Measurements from ENCODE around the gene PRR33.

Gene PRR33

DNA sequence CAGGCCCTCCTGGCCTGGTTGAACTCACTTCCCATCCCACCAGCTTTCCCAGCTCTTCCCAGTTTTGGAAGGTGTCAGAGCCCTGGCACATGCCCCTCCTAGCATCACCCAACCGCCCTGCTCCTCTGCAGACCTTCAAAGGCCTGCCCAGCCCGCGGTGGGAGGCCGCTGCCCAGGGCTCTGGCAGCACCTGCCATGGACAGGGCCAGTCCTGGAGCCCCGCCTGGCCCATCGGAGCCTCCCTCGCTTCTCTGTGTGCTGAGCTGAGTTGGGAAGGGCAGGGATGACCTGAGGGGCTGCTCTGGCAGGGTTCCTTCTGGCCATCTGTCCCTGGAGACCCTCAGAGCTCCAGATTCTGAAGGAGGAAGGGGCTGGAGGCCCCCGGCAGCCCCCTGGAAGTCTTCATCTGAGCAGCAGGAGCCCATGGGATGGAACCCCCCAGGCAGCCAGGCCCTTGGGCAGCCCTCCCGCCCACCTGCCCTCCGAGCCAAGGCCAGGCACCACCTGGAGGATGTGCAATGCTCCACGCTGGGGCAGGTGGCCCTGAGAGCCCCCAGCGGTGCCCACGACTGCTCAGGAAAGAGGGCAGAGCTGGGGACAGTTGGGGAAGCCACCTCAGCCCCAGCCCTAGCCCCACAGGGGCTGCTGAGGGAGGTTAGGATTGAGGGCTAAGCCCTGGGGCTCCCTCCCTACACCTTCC, 35.2 kb downstream of the PRR33 start:
- H3K4me3 ChIP-seq (ENCODE audit: low read depth, low read length): no peak overlapping the region
- DNase-seq (ENCODE audit: low read depth): no peak
- TF ChIP-seq CTCF (conservative IDR thresholded peaks at IDR 0.05; ENCODE audit: low read depth, low read length): no peak

DNA sequence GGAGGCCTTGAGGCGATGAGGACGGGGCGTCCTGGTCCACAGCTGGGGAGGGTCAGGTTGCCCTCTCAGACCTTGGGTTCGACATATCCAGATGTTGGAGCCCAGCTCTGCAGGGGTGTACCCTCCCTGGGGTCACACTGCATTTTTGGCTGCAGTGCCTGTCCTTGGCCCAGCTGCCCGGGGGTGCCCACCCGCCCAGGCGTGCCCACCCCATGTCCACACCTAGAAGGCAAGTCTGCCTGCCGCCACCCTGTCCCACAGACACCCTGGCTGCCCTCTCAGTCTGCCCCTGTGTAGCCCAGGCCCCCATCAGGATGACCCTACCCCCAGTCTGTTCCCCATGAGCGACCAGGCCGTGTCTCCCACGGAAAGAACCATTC, 35.8 kb downstream of the PRR33 start:
- no peak overlapping the region for H3K4me3 ChIP-seq (ENCODE audit: low read depth, low read length)
- no peak for DNase-seq (ENCODE audit: low read depth)
- TF ChIP-seq CTCF (conservative IDR thresholded peaks at IDR 0.05; ENCODE audit: low read depth, low read length): no peak

DNA sequence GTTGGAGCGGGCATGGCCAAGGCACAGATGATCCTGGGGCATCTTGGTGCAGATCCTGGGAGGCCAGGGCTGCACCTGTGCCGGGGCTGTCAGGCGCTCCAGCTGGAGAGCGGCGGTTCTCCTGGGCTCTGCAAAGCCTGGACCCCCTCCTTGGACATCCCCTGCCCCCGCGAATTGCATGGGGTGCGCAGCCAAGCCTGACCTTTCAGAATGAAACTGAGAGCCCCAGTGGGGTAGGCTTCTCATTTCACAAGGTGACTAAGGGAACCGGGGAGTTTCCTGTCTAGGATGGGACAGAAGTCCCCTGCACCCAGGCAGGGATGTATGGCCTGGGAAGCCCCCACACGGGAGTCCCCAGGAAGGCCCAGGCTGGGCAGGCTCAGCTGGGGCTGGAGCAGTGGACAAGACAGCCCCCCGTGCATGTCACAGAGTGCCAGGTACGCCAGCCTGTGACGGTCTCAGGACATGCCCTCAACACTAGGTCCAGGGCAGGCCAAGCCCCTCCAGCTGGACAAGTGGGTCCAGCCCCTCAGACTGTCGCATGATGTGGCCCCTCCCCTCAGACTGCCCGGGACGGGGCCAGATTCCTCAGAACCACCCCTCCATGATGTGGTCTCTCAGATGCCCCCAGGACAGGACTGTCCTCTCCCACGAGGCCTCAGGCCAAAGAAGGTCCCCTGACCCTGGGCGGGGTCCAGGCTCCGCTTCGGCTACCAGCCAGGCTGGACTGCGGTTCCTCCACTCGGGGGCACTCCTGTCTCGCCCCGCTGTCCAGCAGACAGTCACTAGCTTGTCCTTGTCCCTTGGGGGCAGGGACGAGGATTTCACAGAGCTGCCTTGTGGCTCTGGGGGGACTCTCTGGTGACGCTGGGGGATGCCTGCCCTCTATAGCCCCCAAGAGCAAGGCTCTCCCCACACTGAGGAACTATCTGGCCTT, 36.5 kb downstream of the PRR33 start:
- DNase-seq (ENCODE audit: low read depth): no peak
- no peak overlapping the region for H3K4me3 ChIP-seq (ENCODE audit: low read depth, low read length)
- no peak for TF ChIP-seq CTCF (conservative IDR thresholded peaks at IDR 0.05; ENCODE audit: low read depth, low read length)

GRCh38 chr11:1854132-1854948, 37.4 kb downstream of the PRR33 start:
- no peak overlapping the region for H3K4me3 ChIP-seq (ENCODE audit: low read depth, low read length)
- no peak for DNase-seq (ENCODE audit: low read depth)
- TF ChIP-seq CTCF (conservative IDR thresholded peaks at IDR 0.05; ENCODE audit: low read depth, low read length): no peak

- no peak for DNase-seq (ENCODE audit: low read depth)
- TF ChIP-seq CTCF (conservative IDR thresholded peaks at IDR 0.05; ENCODE audit: low read depth, low read length): no peak
- H3K4me3 ChIP-seq (ENCODE audit: low read depth, low read length): no peak overlapping the region
Measured at GRCh38 chr11:1853376-1854131, 38.1 kb downstream of the PRR33 start.

DNA sequence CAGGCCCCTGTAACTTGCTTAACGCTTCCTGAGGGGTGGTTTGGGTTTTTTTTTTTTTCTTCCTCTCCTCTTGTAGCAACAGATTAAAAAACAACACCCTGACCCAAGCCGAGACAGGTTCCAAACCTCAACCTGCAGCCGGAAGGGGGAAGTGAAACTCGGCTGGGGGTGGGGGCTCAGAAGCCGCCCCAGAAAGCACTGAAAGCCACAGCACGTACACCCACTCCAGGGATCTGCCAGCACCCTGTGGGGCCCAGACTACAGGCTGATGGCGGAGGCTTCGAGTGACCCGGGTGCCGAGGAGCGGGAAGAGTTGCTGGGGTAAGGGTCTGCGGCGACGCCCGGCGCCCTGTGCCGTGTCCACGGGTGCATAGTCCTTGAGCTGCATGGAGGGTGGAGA, 38.8 kb downstream of the PRR33 start, which contains the start of gene LSP1:
Gene LSP1, plus strand, starts transcription at position 208 of the 400 bp plus-strand sequence. Its CDS starts 61 bp downstream, at position 269.
- no peak for TF ChIP-seq CTCF (conservative IDR thresholded peaks at IDR 0.05; ENCODE audit: low read depth, low read length)
- no peak within 1 kb of the TSS for H3K4me3 ChIP-seq (ENCODE audit: low read depth, low read length)
- DNase-seq (ENCODE audit: low read depth): no peak

Measured in choroid plexus epithelial cell (primary cell).